ENCODE measurements around the gene ACIN1. TPM values are rescaled to one million over a fixed set of nuclear protein-coding genes. Genes with fewer than 3 reads are reported as not detected.

The ACIN1 gene
- total and polyA plus RNA-seq, 10 of the 15 experiments (the other 5 are each of a cell fraction or from before 2014, with no cell fraction given), result 4.3 to 148 (median 93.4) TPM

DNA sequence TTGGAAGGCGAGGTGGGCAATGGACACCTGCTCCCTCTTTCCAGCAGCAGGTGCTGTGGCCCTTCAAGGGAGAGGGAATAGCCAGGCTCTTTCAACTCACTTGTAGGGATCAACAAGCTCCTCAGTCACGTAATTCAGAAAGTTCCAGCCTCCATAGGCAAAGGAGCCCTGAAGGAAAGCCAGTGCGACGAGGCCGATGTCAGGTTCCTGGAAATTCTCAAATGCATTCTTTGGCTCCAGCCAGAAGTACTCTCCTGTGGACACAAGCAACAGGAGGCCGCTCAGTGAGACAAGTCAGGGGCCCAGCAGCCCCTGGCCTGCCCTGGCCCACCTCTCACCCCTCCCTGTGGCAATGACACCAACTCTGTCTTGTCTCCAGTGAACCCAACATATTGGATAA lies 45.4 kb upstream of the ACIN1 start:
- Histone ChIP-seq H3K36me3 (ENCODE audit: control insufficient read depth in 2 of 2, insufficient read depth in 2 of 2, low read length in 1 of 2) (no peaks in the 10 kb centered on the region), H3K9me3 (replicated peaks; ENCODE audit: control insufficient read depth, insufficient read depth, low read length) (no peaks in the 10 kb centered on the region), H3K4me2 (ENCODE audit: control insufficient read depth, insufficient read depth) (no peak overlapping the region), H3K79me2 (ENCODE audit: control insufficient read depth, insufficient read depth, low read length) (no peaks in the 10 kb centered on the region), H4K20me1 (ENCODE audit: control insufficient read depth, insufficient read depth) (no peaks in the 10 kb centered on the region), H3K27ac (ENCODE audit: control insufficient read depth, insufficient read depth) (no peak overlapping the region), H2AFZ (ENCODE audit: control insufficient read depth, low read depth, low read length) (no peak overlapping the region), H3K9ac (ENCODE audit: control insufficient read depth, insufficient read depth, low read length) (no peak overlapping the region), H3K4me3 (no peak overlapping the region), H3K27me3 (replicated peaks in 1 of 2; ENCODE audit: control insufficient read depth in 2 of 2, insufficient read depth in 2 of 2, low read length in 1 of 2) (peaks cover 3% of the 10 kb centered on the region in 2 experiments; a peak in 3 of 4 replicates), H3K4me1 (ENCODE audit: control insufficient read depth, insufficient read depth, low read length) (no peaks in the 10 kb centered on the region)
- POLR2A ChIA-PET, result no interaction called here
- no TSS peak for BruUV-seq (replicated peaks)
- 45% methylated on average over 6 of the region's 6 CpGs for WGBS (ENCODE audit: insufficient coverage, insufficient replicate concordance, low lambda C conversion rate, missing lambda C conversion rate)
- intact Hi-C loops (cut with micrococcal nuclease; ENCODE audit: unreplicated experiment), result no loop called here
- DNase-seq (ENCODE audit: low read depth, low spot score), result no peak
- RAD21 ChIA-PET (ENCODE audit: unreplicated experiment), result no interaction called here
- no peak for ATAC-seq
- SMC1A ChIA-PET (ENCODE audit: uncharacterized antibody, unreplicated experiment), result no interaction called here
- CTCF ChIA-PET, result no interaction called here
- in situ Hi-C loops (cut with MboI), result no loop called here
- no peak for FAIRE-seq
- TF ChIP-seq NR2C2 (IDR thresholded peaks at IDR 0.05; ENCODE audit: borderline replicate concordance, control insufficient read depth, insufficient read length, low read depth) (no peak), MEF2B (IDR thresholded peaks at IDR 0.05; ENCODE audit: partially characterized antibody, poor library complexity, severe bottlenecking) (no peak), SIX5 (IDR thresholded peaks at IDR 0.05; ENCODE audit: low read depth, low read length, severe bottlenecking) (no peak), CHD1 (IDR thresholded peaks at IDR 0.05; ENCODE audit: low read depth, low read length) (no peak), MEF2A (IDR thresholded peaks at IDR 0.05; ENCODE audit: insufficient read depth, low read depth, low read length) (no peak), BRCA1 (IDR thresholded peaks at IDR 0.05; ENCODE audit: low read depth, low read length) (no peak), ASH2L (IDR thresholded peaks at IDR 0.05; ENCODE audit: borderline replicate concordance, low read depth) (no peak), YY1 (IDR thresholded peaks at IDR 0.05; ENCODE audit: low read depth, low read length) (no peak)
- TF ChIP-seq, protein P1, sequence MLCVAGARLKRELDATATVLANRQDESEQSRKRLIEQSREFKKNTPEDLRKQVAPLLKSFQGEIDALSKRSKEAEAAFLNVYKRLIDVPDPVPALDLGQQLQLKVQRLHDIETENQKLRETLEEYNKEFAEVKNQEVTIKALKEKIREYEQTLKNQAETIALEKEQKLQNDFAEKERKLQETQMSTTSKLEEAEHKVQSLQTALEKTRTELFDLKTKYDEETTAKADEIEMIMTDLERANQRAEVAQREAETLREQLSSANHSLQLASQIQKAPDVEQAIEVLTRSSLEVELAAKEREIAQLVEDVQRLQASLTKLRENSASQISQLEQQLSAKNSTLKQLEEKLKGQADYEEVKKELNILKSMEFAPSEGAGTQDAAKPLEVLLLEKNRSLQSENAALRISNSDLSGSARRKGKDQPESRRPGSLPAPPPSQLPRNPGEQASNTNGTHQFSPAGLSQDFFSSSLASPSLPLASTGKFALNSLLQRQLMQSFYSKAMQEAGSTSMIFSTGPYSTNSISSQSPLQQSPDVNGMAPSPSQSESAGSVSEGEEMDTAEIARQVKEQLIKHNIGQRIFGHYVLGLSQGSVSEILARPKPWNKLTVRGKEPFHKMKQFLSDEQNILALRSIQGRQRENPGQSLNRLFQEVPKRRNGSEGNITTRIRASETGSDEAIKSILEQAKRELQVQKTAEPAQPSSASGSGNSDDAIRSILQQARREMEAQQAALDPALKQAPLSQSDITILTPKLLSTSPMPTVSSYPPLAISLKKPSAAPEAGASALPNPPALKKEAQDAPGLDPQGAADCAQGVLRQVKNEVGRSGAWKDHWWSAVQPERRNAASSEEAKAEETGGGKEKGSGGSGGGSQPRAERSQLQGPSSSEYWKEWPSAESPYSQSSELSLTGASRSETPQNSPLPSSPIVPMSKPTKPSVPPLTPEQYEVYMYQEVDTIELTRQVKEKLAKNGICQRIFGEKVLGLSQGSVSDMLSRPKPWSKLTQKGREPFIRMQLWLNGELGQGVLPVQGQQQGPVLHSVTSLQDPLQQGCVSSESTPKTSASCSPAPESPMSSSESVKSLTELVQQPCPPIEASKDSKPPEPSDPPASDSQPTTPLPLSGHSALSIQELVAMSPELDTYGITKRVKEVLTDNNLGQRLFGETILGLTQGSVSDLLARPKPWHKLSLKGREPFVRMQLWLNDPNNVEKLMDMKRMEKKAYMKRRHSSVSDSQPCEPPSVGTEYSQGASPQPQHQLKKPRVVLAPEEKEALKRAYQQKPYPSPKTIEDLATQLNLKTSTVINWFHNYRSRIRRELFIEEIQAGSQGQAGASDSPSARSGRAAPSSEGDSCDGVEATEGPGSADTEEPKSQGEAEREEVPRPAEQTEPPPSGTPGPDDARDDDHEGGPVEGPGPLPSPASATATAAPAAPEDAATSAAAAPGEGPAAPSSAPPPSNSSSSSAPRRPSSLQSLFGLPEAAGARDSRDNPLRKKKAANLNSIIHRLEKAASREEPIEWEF (IDR thresholded peaks at IDR 0.05; ENCODE audit: insufficient replicate concordance, low read depth, low read length), result no peak
- TF ChIP-seq, protein P2, sequence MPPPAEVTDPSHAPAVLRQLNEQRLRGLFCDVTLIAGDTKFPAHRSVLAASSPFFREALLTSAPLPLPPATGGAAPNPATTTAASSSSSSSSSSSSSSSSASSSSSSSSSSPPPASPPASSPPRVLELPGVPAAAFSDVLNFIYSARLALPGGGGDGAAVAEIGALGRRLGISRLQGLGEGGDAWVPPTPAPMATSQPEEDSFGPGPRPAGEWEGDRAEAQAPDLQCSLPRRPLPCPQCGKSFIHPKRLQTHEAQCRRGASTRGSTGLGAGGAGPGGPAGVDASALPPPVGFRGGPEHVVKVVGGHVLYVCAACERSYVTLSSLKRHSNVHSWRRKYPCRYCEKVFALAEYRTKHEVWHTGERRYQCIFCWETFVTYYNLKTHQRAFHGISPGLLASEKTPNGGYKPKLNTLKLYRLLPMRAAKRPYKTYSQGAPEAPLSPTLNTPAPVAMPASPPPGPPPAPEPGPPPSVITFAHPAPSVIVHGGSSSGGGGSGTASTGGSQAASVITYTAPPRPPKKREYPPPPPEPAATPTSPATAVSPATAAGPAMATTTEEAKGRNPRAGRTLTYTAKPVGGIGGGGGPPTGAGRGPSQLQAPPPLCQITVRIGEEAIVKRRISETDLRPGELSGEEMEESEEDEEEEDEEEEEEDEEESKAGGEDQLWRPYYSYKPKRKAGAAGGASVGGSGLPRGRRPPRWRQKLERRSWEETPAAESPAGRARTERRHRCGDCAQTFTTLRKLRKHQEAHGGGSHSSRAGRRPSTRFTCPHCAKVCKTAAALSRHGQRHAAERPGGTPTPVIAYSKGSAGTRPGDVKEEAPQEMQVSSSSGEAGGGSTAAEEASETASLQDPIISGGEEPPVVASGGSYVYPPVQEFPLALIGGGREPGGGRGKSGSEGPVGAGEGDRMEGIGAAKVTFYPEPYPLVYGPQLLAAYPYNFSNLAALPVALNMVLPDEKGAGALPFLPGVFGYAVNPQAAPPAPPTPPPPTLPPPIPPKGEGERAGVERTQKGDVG (CRISPR knock-in tag; IDR thresholded peaks at IDR 0.05), result no peak
- TF ChIP-seq, protein P3, sequence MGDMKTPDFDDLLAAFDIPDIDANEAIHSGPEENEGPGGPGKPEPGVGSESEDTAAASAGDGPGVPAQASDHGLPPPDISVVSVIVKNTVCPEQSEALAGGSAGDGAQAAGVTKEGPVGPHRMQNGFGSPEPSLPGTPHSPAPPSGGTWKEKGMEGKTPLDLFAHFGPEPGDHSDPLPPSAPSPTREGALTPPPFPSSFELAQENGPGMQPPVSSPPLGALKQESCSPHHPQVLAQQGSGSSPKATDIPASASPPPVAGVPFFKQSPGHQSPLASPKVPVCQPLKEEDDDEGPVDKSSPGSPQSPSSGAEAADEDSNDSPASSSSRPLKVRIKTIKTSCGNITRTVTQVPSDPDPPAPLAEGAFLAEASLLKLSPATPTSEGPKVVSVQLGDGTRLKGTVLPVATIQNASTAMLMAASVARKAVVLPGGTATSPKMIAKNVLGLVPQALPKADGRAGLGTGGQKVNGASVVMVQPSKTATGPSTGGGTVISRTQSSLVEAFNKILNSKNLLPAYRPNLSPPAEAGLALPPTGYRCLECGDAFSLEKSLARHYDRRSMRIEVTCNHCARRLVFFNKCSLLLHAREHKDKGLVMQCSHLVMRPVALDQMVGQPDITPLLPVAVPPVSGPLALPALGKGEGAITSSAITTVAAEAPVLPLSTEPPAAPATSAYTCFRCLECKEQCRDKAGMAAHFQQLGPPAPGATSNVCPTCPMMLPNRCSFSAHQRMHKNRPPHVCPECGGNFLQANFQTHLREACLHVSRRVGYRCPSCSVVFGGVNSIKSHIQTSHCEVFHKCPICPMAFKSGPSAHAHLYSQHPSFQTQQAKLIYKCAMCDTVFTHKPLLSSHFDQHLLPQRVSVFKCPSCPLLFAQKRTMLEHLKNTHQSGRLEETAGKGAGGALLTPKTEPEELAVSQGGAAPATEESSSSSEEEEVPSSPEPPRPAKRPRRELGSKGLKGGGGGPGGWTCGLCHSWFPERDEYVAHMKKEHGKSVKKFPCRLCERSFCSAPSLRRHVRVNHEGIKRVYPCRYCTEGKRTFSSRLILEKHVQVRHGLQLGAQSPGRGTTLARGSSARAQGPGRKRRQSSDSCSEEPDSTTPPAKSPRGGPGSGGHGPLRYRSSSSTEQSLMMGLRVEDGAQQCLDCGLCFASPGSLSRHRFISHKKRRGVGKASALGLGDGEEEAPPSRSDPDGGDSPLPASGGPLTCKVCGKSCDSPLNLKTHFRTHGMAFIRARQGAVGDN (IDR thresholded peaks at IDR 0.05), result no peak

All from GM12878 (cell line).